Measurements from ENCODE around the gene TPO.
"Not testable (repeated sequence)": the region's sequence is repeated elsewhere in the genome, so short reads cannot be mapped to it uniquely, and the experiment has no call there.

The TPO gene

GRCh38 chr2:1413156-1413710, at the start of gene TPO:
TSS of gene TPO (plus strand) at chr2:1413463. CDS start at chr2:1414409, 946 bp downstream.
- DNase-seq (ENCODE audit: low spot score): no peak

- DNase-seq (ENCODE audit: low spot score): no peak
Observed at GRCh38 chr2:1366546-1367134, 46.6 kb upstream of the TPO start.

DNA sequence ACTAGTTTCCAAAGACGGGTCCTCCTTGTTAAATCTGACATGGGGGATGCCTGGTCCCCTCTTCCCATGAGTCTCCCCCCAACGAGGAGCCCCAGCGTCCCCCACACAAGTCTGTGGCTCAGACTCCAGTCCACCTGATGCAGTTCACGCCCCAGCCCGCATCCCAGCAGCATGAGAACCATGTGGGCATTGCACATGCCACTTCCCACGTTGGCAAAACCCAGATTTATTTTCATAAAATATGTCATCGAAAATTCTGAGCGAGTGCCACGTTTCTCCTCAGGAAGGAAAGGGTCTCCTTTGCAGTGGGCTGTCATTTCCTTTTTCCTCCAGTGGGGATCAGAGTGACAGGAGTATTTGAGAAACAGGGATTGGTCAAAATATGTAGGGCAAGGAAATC, 45.7 kb upstream of the TPO start:
- no peak for DNase-seq (ENCODE audit: low spot score)

DNA sequence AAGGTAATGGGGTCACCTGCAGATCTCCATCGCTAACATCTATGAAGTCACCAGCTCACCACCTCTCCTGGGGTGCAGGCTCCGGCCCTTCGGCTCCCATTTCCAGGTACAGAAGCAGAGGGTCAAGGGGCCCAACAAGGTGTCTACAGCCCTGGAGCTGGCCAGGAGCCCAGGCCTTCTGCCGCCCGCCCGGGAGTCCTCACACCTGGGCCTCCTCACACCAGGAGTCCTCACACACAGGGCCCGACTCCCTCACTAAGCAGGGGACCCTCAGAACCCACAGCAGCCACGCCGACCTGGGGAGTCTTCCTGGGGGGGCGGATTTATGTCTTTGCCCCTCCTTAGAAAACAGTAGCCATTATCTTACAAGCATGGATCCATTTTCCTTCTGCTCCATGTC, 43.4 kb upstream of the TPO start:
- DNase-seq (ENCODE audit: low spot score): no peak

GRCh38 chr2:1370461-1370860, 42.8 kb upstream of the TPO start:
- no peak for DNase-seq (ENCODE audit: low spot score)

GRCh38 chr2:1371082-1371481, 42.2 kb upstream of the TPO start:
- no peak for DNase-seq (ENCODE audit: low spot score)

DNA sequence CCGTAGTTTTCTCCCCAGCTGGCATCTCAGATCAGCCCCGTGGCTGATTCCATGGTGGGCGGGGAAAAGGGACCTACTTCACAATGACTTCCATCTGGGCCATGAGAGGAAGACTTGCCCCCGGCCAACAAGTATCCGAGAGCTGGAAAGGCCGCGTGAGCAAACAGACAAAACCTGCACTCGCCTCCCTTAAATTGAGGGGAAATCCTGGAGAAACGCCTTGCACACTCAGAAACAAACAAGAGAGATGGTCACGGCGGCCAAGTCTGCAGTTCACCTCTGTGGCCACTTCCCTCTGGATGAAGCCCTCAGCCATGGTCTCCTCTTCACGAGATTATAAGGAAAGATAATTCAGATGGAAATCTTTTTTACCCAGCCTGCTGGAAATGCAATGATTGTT, 39.4 kb upstream of the TPO start:
- DNase-seq (ENCODE audit: low spot score): no peak

- DNase-seq (ENCODE audit: low spot score): no peak
Observed at GRCh38 chr2:1374287-1374686, 39.0 kb upstream of the TPO start.

GRCh38 chr2:1375794-1376193, 37.5 kb upstream of the TPO start:
- no peak for DNase-seq (ENCODE audit: low spot score)

DNA sequence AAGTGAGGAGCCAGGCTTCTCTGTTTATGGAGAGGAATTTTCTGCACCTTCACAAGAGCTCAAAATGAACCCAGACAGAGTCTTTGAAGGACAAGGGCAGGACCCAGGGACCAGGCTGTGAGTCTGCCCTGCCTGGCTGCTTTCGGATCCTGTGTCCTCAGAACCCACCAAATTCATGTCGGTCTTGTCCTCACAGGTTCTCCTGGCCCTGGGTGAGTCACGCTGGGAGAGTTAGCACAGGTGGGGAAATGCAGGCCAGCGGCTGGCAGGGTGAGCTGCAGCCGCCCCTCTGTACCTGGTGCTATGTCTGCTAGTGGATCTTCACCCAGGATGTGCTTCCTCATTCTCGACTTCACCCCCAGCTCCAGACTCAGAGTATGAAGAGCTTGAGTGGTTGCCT, 35.8 kb upstream of the TPO start:
- DNase-seq (ENCODE audit: low spot score): no peak

DNA sequence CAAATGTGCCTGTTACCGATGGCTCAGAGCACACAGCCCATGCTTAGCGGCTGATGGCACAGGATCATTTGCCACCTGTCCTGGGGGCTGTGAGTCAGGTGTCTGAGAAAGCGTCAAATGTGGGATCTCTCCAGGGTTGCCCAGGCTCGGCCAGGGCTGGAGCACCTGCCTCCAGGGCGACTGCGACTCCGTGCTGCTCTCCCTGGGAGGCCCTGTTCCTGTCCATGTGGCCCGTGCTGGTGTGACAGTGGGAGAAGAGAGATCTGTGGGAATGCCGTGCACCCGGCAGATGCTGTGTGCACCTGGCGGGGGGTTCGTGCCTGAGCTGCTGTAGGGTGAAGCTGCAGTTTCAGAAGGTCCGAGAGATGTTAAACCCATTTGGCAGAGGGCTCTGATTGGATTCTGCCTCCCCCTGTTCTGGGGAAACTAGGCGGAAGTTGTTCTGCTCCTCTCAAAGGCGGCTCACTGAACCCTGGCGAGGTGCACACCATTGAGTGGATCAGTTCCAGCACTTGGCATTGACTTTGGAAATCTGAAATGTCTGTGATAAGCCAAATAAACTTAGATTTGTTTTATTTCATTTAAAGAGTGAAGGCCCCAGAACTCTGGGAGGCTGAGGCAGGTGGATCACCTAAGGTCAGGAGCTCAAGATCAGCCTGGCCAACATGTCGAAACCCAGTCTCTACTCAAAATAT, 34.7 kb upstream of the TPO start:
- DNase-seq (ENCODE audit: low spot score): no peak

DNA sequence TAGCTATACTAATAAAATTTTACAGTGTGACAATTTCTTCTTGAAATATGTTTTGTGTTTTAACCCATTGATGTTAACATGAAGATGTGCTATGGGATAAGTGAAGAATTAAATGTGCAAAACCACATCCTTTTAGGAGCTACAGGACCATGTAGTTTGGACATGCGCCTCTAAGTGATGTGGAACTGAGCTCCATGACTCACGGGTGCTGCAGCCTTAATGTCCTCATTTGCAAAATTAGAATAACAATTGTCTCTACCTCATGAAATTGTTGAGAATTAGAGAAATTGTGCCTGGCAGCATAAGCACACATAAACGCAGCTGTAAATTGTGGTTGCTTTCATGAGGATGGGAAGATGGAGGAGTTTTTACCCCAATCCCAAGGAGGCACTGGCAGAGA, 31.6 kb upstream of the TPO start:
- no peak for DNase-seq (ENCODE audit: low spot score)

GRCh38 chr2:1387954-1388725, 25.1 kb upstream of the TPO start:
- not testable (repeated sequence) for DNase-seq (ENCODE audit: low spot score)

- not testable (repeated sequence) for DNase-seq (ENCODE audit: low spot score)
Observed at GRCh38 chr2:1390118-1390517, 23.1 kb upstream of the TPO start.

DNA sequence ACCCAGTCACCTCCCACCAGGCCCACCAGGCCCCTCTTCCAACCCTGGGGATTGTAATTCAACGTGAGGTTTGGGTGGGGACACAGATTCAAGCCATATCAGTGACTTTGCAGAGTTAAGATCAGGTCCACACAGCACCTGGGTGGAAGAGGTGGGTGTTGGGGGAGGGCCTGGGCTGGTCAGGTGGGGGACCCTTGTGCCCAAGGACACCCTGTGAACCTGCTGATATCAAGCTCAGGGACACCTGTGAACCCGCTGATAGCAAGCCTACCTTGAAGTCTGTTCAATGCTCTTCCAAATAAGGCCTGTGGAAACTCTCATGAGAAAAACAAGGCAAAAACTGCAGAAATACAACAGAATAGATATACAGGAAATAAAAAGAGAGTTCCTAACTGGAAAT, 19.9 kb upstream of the TPO start:
- no peak for DNase-seq (ENCODE audit: low spot score)

DNA sequence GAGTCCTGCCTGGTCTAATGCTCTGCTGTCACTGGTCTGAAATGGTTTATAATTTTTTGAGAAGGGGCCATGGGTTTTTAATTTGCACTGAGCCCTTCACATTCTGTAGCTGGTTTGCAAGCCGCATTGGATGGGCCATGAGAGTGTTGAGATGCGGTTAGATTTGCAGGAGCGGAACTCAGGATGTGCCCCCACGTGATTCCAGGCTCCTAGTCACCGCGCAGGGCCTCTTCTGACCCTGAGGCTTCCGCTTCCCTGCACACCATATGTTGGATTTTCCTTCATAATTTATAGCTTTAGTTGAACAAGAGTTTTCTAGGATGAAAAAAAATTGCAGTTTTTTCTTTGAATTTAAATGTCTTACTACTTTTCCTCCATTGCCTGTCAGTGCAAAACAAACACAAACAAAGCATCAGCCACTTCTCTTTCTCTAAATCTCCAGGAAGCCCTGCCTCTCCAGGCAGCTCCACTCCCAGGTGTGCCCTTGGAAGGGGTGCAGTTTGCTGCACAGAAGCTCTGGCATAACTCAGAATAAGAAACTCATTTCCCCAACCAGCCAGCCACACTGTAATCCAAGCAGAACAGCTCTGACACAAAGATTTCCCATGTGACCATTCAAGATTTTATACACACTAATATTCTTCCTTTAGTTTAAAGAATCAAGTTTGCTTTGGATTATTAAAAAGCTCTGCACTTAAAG, 18.4 kb upstream of the TPO start:
- no peak for DNase-seq (ENCODE audit: low spot score)

DNA sequence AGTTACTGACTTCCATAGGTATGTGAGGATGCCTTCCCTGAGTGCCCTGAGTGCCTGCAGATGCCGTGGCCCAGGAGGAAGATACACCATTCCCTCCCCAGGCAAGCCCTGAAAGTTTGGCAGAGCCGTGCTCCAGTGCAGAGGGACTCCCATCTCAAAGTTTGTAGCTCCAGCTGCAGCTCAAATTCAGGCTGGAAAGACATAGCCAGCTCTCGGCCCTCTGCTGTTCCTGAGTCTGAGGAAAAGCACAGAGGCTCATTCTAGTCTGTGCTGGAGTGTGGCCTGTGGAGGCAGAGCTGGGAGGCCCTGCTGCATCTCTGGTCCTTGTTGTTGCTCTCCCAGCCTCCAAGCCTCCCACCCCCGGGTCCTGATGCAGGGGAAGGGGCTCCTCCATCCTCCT, 15.9 kb upstream of the TPO start:
- no peak for DNase-seq (ENCODE audit: low spot score)

- no peak for DNase-seq (ENCODE audit: low spot score)
Observed at GRCh38 chr2:1398191-1398590, 15.1 kb upstream of the TPO start.

DNA sequence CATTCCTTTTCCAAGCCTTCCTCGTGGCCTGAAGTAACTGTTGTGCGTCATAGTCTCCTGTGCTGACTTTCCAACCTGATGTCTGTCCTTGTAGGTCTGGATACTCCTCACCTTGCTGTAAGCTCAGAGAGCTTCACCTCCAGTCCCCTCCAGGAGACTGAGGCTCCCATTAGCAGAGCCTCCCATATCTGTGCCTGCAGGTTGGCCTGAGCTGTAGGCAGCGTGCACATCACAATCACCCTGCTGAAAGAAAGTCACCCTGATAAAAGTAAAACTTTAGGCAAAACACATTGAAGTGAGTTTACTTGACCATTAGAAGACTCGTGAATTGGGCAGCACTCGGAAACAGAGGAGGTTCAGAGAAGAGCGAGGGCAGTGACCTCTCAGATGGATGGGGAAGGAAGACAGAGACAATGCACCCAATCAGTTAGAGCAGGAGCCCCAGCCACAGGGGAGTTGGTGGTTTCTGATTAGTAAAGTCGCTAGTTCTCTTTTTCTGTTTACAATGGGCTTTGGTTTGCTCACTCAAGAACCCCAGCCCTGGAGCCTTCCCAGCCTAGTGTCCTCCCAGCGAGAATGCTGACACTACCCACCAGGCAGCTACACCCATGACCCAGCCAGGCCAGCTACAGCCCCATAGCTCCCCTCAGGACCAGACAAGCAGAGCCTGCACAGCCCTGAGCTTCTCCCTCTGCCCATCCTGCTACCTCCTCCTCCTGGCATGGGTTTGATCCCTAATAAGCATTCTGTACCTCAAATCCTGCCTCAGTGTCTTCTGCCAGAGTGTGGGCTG, 12.1 kb upstream of the TPO start:
- DNase-seq (ENCODE audit: low spot score): no peak

DNA sequence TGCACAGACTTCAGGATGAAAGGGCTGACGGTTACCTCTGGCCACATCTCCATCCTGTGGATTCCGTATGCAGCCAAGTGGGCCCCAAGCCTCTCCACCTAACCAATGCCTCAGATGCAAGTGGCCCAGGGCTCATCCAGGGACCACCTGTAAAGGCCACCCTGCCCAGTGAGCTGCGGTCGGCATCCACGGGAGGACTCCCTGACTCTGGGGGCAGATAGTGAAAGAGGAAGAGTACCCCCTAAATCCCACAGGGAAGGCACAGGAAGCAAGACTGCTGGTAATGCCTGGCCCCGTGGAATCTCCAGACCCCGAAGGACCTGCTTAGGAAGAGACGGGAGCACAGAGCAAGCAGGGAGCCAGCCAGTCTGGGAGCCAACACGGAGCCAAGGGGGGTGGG, 11.2 kb upstream of the TPO start:
- DNase-seq (ENCODE audit: low spot score): no peak

DNA sequence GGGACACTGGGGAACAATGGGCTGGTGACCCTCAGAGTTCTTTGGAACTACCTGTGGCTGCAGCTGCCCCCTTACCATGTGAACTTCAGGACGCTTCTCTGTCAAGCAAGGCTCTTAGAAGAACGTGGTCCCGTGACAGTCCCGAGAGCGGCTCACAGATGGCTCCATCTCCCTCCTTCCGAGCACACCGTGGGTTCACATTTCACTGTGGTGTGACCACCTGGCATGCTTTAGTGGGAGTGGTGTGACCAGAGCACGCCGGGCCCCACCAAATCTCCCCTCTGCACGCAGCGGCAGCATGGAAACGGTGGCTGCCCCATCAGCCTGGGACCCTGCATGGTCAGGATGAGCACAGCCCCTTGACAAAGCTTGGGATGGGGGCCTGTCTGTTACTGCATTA, 9.7 kb upstream of the TPO start:
- no peak for DNase-seq (ENCODE audit: low spot score)

GRCh38 chr2:1405124-1405523, 8.1 kb upstream of the TPO start:
- DNase-seq (ENCODE audit: low spot score): no peak
